Measurements from ENCODE around the gene BPI.
"Not testable (repeated sequence)": the region's sequence is repeated elsewhere in the genome, so short reads cannot be mapped to it uniquely, and the experiment has no call there.

BPI gene

GRCh38 chr20:38278763-38279162 is 25.2 kb upstream of the BPI start:
- no peak for DNase-seq

GRCh38 chr20:38281176-38281915 is 22.6 kb upstream of the BPI start:
- DNase-seq, result not testable (repeated sequence)

GRCh38 chr20:38283236-38283635 is 20.7 kb upstream of the BPI start:
- no peak for DNase-seq

- not testable (repeated sequence) for DNase-seq
These were observed 19.8 kb upstream of the BPI start for GRCh38 chr20:38284066-38284650.

- DNase-seq, result no peak
These were observed 19.0 kb upstream of the BPI start for GRCh38 chr20:38284893-38285444.

GRCh38 chr20:38286586-38287531 is 17.1 kb upstream of the BPI start:
- no peak for DNase-seq

- peak; percentile 61 for DNase-seq
These were observed 12.8 kb upstream of the BPI start for GRCh38 chr20:38290829-38291814.

- DNase-seq, result no peak
These were observed 12.0 kb upstream of the BPI start for GRCh38 chr20:38291966-38292365.

GRCh38 chr20:38293491-38294065 is 10.4 kb upstream of the BPI start:
- no peak for DNase-seq

- DNase-seq, result no peak
These were observed 9.8 kb upstream of the BPI start for GRCh38 chr20:38294076-38294591.

GRCh38 chr20:38295811-38296210 is 8.1 kb upstream of the BPI start:
- no peak for DNase-seq

- no peak for DNase-seq
These were observed 7.5 kb upstream of the BPI start for GRCh38 chr20:38296433-38296832.

- no peak for DNase-seq
These were observed 5.9 kb upstream of the BPI start for GRCh38 chr20:38297916-38298674.

- DNase-seq, result peak; percentile 21
These were observed 5.1 kb upstream of the BPI start for GRCh38 chr20:38298768-38299288.

- DNase-seq, result no peak
These were observed 4.0 kb upstream of the BPI start for GRCh38 chr20:38299963-38300362.

GRCh38 chr20:38300438-38300837 is 3.5 kb upstream of the BPI start:
- DNase-seq, result no peak

GRCh38 chr20:38301309-38301708 is 2.6 kb upstream of the BPI start:
- DNase-seq, result no peak

- no peak for DNase-seq
These were observed 1.2 kb upstream of the BPI start for GRCh38 chr20:38302786-38303185.

- no peak for DNase-seq
These were observed 990 bp downstream of the BPI start for GRCh38 chr20:38304845-38305447.

GRCh38 chr20:38305541-38305940 is 1.6 kb downstream of the BPI start:
- no peak for DNase-seq
